Effector CD4-positive, alpha-beta T cell (primary cell): Measurements from ENCODE around the gene CACNG4.

Source experiments
- DNase-seq: peaks from one replicate; pipeline ENCODE4 v3.0.0-alpha.2; 2020

CACNG4 gene

DNA sequence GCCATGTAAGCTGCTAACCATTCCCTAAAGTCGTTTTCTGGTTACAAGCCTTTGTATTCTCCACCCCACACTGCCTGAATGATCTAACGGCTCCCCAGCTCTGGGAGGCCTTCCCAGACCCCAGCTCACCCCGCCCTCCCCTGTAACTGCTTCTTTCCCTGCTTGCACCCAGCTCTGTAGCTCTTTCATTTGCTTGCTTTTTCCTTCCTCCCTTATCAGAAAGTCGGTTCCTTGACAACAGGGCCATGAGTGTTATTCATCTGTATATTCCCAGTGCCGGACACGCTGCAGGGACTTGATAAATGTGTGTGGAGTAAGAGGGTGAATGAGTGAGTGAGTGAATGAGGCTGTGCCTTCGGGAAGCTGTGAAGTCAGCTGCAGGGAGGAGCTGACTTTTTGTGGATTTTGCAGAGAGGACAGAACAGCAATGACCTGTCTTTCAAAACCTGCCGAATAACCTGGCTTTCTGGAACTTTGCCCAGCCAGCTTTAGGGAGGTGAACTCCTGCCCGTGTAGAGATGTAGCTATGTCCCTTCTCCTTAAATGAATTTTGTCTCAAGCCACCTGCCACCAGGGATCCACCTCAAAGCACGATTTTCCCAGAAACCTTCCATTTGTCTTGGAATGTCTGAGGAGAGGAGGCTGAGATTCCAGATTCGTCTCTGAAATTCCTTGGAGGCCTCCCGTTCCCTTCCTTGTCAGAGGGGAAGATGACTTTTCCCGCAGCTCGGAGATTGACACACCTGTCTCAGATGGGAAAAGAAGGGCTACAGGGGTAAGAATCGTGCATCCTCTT lies 20.0 kb upstream of the CACNG4 start:
- DNase-seq: no peak

DNA sequence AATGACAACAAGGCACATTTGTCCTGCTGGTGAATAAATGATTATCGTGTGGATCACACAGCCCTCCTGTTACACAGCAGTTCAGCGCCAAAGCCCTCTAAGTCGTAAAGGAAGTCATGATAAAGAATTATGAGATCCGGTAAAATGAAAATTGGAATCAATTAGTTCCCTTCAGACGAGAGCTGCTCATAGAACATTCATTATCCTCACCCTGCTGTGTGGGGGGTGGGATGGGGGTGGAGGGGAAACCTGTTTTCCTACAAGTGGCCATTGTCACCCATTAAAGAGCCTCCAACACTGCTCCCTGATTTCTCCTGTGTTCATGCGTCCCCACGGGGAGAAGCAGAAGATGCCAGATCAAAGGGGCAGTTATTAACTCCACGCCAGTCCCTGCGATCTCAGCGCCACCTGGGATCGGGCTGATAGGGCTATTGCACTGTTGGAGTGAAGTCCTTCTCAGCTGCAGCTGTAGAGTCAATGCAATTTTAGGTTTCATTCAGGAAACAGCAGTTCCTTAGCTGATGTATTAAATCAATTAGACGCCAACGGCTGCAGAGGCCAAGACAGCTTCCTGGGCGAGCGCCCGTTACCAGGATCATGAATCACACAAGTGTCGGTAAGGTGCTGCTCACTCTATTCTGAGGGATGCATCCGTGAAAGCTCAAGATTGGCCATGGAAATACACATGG lies 19.2 kb upstream of the CACNG4 start:
- DNase-seq: no peak

- DNase-seq: no peak
Observed at GRCh38 chr17:66946251-66946650, 18.3 kb upstream of the CACNG4 start.

DNA sequence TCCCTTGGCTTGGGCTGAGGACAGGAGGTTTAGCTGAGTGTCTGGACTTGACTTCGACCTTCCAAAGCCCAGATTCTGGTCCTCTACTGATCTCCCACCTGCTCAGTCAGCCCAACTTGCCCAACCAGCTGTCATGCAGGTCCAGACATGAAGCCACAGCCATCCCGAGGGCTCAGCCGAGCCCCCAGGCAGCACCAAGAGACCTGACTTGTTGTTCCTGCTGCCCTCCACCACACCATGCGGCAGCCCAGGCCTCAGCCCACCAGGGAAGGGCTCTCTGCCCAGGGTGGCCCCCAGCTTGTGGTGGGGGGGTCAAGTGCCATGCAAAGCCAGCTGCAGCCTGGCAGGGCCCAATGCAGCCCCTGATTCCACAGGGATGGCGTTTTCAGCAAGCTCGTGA lies 17.2 kb upstream of the CACNG4 start:
- no peak for DNase-seq

- no peak for DNase-seq
Observed at GRCh38 chr17:66948061-66948750, 16.3 kb upstream of the CACNG4 start.

GRCh38 chr17:66949501-66949900 lies 15.0 kb upstream of the CACNG4 start:
- DNase-seq: no peak

GRCh38 chr17:66950325-66950724 lies 14.2 kb upstream of the CACNG4 start:
- no peak for DNase-seq

DNA sequence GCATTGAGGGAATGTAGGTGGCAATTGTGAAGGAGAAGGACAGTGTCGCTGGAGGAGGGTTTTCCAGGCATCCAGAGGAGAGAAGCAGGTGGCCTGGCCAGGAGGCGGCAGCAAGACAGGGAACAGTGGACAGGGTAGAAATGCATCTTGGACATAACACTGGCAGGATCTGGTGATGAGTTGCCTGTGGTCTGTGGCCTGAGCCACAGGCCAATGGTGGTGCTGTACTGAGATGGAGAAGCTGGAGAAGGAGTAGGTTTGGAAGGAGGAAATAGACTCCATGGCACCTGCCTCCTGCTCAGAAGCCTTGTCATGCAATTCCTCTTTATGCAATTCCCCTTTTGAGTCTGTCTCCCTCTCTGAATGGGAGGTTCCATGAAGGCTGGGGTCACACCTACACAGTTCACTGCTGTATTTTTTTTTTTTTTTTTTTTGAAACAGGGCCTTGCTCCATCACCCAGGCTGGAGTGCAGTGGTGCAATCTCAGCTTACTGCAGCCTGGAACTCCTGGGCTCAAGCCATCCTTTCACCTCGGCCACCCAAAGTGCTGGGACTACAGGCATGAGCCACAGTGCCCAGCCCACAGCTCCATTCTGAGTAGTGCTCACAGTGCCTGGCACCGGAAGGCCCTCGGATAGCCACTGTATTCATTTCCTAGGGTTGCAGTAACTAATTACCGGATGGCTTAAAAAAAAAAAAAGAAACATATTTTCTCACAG lies 13.5 kb upstream of the CACNG4 start:
- DNase-seq: no peak

- no peak for DNase-seq
Observed at GRCh38 chr17:66951605-66951953, 12.9 kb upstream of the CACNG4 start.

- no peak for DNase-seq
Observed at GRCh38 chr17:66952031-66952524, 12.4 kb upstream of the CACNG4 start.

- DNase-seq: no peak
Observed at GRCh38 chr17:66952681-66953629, 11.6 kb upstream of the CACNG4 start.

- DNase-seq: no peak
Observed at GRCh38 chr17:66953630-66954020, 10.9 kb upstream of the CACNG4 start.

DNA sequence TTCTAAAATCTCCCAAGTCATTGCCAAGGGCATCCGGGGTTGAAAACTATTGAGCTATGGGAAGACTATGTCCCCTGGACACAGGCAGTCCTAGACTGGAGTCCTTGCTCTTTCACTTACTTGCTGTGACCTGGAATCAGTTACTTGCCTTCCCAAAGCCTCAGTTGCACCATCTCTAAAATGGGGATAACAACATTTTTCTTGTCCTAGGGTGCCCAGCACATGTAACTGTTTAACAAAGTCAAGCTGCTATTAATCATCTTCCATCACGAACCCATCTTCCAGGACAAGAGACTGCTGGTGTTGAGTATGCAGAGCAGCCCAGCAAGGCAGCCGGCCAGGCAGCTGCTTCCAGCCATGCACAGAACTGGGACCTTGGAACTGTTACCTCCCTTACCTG lies 9.9 kb upstream of the CACNG4 start:
- DNase-seq: no peak

- DNase-seq: no peak
Observed at GRCh38 chr17:66955821-66956220, 8.7 kb upstream of the CACNG4 start.

DNA sequence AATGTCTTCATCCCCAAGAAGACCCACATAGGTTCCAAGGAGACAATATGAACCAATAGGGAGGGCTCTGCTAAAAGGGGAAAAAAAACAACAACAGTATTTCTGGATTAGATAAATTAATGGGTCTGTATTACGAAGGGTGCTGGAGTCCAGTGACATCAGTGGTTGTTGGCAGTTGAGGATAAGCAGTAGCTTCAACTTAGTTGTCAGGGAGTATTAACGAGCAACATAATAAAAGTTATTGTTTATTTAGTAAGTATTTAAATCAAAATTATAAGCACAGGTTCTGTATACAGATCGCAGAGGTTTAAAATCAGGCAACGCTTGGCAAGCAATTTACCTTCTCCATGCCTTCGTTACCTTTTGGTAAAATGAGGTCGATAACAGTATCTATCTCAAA lies 7.6 kb upstream of the CACNG4 start:
- no peak for DNase-seq

GRCh38 chr17:66957343-66957742 lies 7.2 kb upstream of the CACNG4 start:
- no peak for DNase-seq

- no peak for DNase-seq
Observed at GRCh38 chr17:66957951-66958579, 6.4 kb upstream of the CACNG4 start.

GRCh38 chr17:66959641-66960375 lies 4.7 kb upstream of the CACNG4 start:
- DNase-seq: no peak

- DNase-seq: no peak
Observed at GRCh38 chr17:66960613-66961012, 3.9 kb upstream of the CACNG4 start.

GRCh38 chr17:66963521-66963908 lies 992 bp upstream of the CACNG4 start:
- DNase-seq: no peak
